HCT116 (cell line): Measurements from ENCODE around the gene NHERF2. TPM values are rescaled to one million over a fixed set of nuclear protein-coding genes. Genes with fewer than 3 reads are reported as not detected.

ENCODE experiments used
- ATAC-seq: fragments of 200-7000 bp; cut with Tn5 transposase; 2 replicates; pipeline ENCODE4 v1.9.1; 2020; ENCODE audit warnings: mild to moderate bottlenecking, moderate library complexity
- BruUV-seq: library from RNA; stranded (reverse); fragments of 400-500 nt; replicated peaks from 2 replicates; lab custom pipeline; 2021; lab: Mats Ljungman, UMichigan
- CTCF ChIA-PET: fragments of 300-600 bp; sonication (Branson Sonifier 250); formaldehyde crosslinking; loops from one replicate; lab custom pipeline; 2021; ENCODE audit warnings: antibody characterized with exemption; lab: Charles Lee
- POLR2A ChIA-PET: fragments of 300-600, 350-600 bp; sonication (Branson Sonifier 250); formaldehyde crosslinking; loops from one replicate; lab custom pipeline; 2021; ENCODE audit warnings: antibody characterized with exemption; lab: Charles Lee
- RAD21 ChIA-PET, 2 experiments: fragments of 300-600 bp; sonication (Branson Sonifier 250); formaldehyde crosslinking; loops; one replicate each; lab custom pipeline; 2023; ENCODE audit warnings: low total read pairs in 2 of 2; ENCODE audit not compliant: uncharacterized antibody in 2 of 2, unreplicated experiment in 2 of 2, low non-redundant PET in 1 of 2; lab: Charles Lee
- DNase-seq: peaks from one replicate; pipeline ENCODE4 v3.0.0-alpha.2; 2010; ENCODE audit warnings: low read depth, low spot score
- H2AFZ ChIP-seq: fragments of 200-600 bp; shearing (Covaris generic), sonication (generic); 2 replicates; pipeline ENCODE4 v1.6.1; 2017; ENCODE audit warnings: low read depth, mixed run types, mixed read lengths, antibody characterized with exemption, low read length; ENCODE audit not compliant: poor library complexity, severe bottlenecking
- H3K27ac ChIP-seq: 2 replicates; pipeline ENCODE4 v1.5.1; 2012; ENCODE audit warnings: low read depth, low read length
- H3K27me3 ChIP-seq: fragments of 200-600 bp; sonication (generic); 2 replicates; pipeline ENCODE4 v1.6.1; 2016; ENCODE audit warnings: mixed run types, low read length, mixed read lengths; ENCODE audit not compliant: insufficient read depth
- H3K36me3 ChIP-seq, 2 experiments: fragments of 200-500 bp in 1 of 2; fragments of 200-600 bp in 1 of 2; sonication (Bioruptor generic) in 1 of 2; sonication (generic) in 1 of 2; 2 replicates each; pipeline versions ENCODE4 v1.5.1 to v1.6.1; 2014 to 2016; ENCODE audit warnings: low read length in 2 of 2, inconsistent platforms in 1 of 2, mixed read lengths in 1 of 2, mixed run types in 1 of 2; ENCODE audit not compliant: insufficient read depth in 2 of 2, control insufficient read depth in 1 of 2
- H3K4me1 ChIP-seq, 2 experiments: fragments of 200-600 bp in 1 of 2; sonication (generic) in 1 of 2; 2 replicates each; pipeline versions ENCODE4 v1.5.1 to v1.6.1; 2012 to 2017; ENCODE audit warnings: low read length in 2 of 2, inconsistent platforms in 1 of 2, mild to moderate bottlenecking in 1 of 2, mixed read lengths in 1 of 2, mixed run types in 1 of 2, moderate library complexity in 1 of 2; ENCODE audit not compliant: insufficient read depth in 2 of 2, control insufficient read depth in 1 of 2
- H3K4me2 ChIP-seq: fragments of 200-600 bp; sonication (generic); 2 replicates; pipeline ENCODE4 v1.6.1; 2017; ENCODE audit warnings: mixed run types, low read length, mixed read lengths
- H3K4me3 ChIP-seq, 2 experiments: fragments of 200-600 bp in 1 of 2; sonication (generic) in 1 of 2; replicated peaks in 1 of 2; 2 replicates each; pipeline ENCODE4 v1.5.1; 2011 to 2016; ENCODE audit warnings: low read length in 2 of 2, control low read depth in 1 of 2, low read depth in 1 of 2, mild to moderate bottlenecking in 1 of 2, mixed read lengths in 1 of 2, mixed run types in 1 of 2
- H3K79me2 ChIP-seq: fragments of 200-600 bp; sonication (generic); 2 replicates; pipeline ENCODE4 v1.6.1; 2017; ENCODE audit warnings: mild to moderate bottlenecking, mixed run types, low read length, moderate library complexity, mixed read lengths; ENCODE audit not compliant: insufficient read depth
- H3K9ac ChIP-seq: fragments of 200-600 bp; sonication (generic); 2 replicates; pipeline ENCODE4 v1.6.1; 2016; ENCODE audit warnings: low read length, mixed read lengths
- H3K9me2 ChIP-seq: fragments of 200-600 bp; sonication (generic), shearing (Covaris generic); 2 replicates; pipeline ENCODE4 v1.6.1; 2017; ENCODE audit warnings: mixed run types, mild to moderate bottlenecking, moderate library complexity; ENCODE audit not compliant: insufficient read depth
- H3K9me3 ChIP-seq, 2 experiments: fragments of 200-500 bp in 1 of 2; fragments of 200-600 bp in 1 of 2; sonication (Bioruptor generic) in 1 of 2; sonication (generic) in 1 of 2; 2 replicates each; pipeline ENCODE4 v1.6.1; 2014 to 2017; ENCODE audit warnings: low read length in 2 of 2, mixed read lengths in 2 of 2, inconsistent platforms in 1 of 2, low read depth in 1 of 2, mild to moderate bottlenecking in 1 of 2, mixed run types in 1 of 2, moderate library complexity in 1 of 2; ENCODE audit not compliant: control insufficient read depth in 1 of 2, insufficient read depth in 1 of 2
- H4K20me1 ChIP-seq: fragments of 200-600 bp; sonication (generic), shearing (Covaris generic); 2 replicates; pipeline ENCODE4 v1.6.1; 2017; ENCODE audit warnings: mixed run types, mild to moderate bottlenecking, moderate library complexity; ENCODE audit not compliant: insufficient read depth
- EZH2 ChIP-seq: fragments of 200-600 bp; sonication (generic); IDR thresholded peaks from 2 replicates; pipeline ENCODE4 v1.6.1; 2017; ENCODE audit warnings: antibody characterized with exemption, mixed run types
- POLR2AphosphoS5 ChIP-seq: IDR thresholded peaks from 2 replicates; pipeline ENCODE4 v1.6.1; 2011; ENCODE audit warnings: mild to moderate bottlenecking, low read depth, low read length, moderate library complexity
- REST ChIP-seq: IDR thresholded peaks from 2 replicates; pipeline ENCODE4 v1.6.1; 2012; ENCODE audit warnings: low read depth
- SP1 ChIP-seq: IDR thresholded peaks from 2 replicates; pipeline ENCODE4 v1.6.1; 2012; ENCODE audit warnings: low read depth
- ZFX ChIP-seq: fragments of 450-650 bp; IDR thresholded peaks from 2 replicates; pipeline ENCODE4 v1.6.1; 2017
- intact Hi-C: fragments of 100-400 bp; cut with micrococcal nuclease; formaldehyde crosslinking; loops from 2 replicates; pipeline ENCODE4 v1.10.0; 2022
- total RNA-seq: library from RNA; stranded (reverse); gene quantifications from one replicate; pipeline ENCODE4 v1.2.1, GENCODE V29; 2021; ENCODE audit not compliant: unreplicated experiment

The NHERF2 gene
- total RNA-seq, 1 experiment from 2014 or later: 58.4 TPM

GRCh38 chr16:2028146-2028545 lies 1.4 kb downstream of the NHERF2 start:
- H3K4me3 ChIP-seq: peak overlapping the region; percentile 60 to 77
- ATAC-seq (no peak), DNase-seq (no peak)
- no peak for TF ChIP-seq EZH2
- no peak for TF ChIP-seq ZFX
- TF ChIP-seq POLR2AphosphoS5: no peak
- TF ChIP-seq REST: no peak
- TF ChIP-seq SP1: no peak
- no peaks in the 10 kb centered on the region for H3K27me3 ChIP-seq
- intact Hi-C loops: loop anchor here (10.0 kb wide), 1 partner anchor 227 kb away; the partner anchor contains the start of gene ECI1
- RAD21 ChIA-PET: interaction anchor here in 1 of 2 experiments (1.2 kb wide), 1 partner anchor 112 kb away, joined by 3 read pairs; no protein-coding TSS in a partner anchor
- peak overlapping the region; percentile 76 for H3K9ac ChIP-seq
- POLR2A ChIA-PET: no interaction called here
- H3K27ac ChIP-seq: peak overlapping the region; percentile 72; the same call in 1 of the 2 replicates
- no peaks in the 10 kb centered on the region for H3K9me3 ChIP-seq
- H3K36me3 ChIP-seq: no peaks in the 10 kb centered on the region
- H3K4me1 ChIP-seq: peaks cover 19 to 35% of the 10 kb centered on the region in 2 experiments
- no peaks in the 10 kb centered on the region for H4K20me1 ChIP-seq
- peaks cover 14% of the 10 kb centered on the region; the same call in 1 of the 2 replicates for H3K79me2 ChIP-seq
- H3K9me2 ChIP-seq: no peaks in the 10 kb centered on the region
- H3K4me2 ChIP-seq: peak overlapping the region; percentile 99
- BruUV-seq: no TSS peak
- CTCF ChIA-PET: no interaction called here
- no peak overlapping the region for H2AFZ ChIP-seq
